H9 (cell line): ENCODE measurements around the gene ARID1B. TPM values are rescaled to one million over a fixed set of nuclear protein-coding genes. Genes with fewer than 3 reads are reported as not detected.

ENCODE experiments used
- DNase-seq: peaks from one replicate; pipeline ENCODE4 v3.0.0-alpha.2; 2017
- H2AFZ ChIP-seq: one replicate; pipeline ENCODE4 v1.6.1; 2013; ENCODE audit warnings: mild to moderate bottlenecking, low read length, control low read depth, moderate library complexity
- H2AK5ac ChIP-seq: 2 replicates; pipeline ENCODE4 v1.6.1; 2013; ENCODE audit warnings: low read length, control low read depth, mixed read lengths; ENCODE audit not compliant: insufficient read length
- H2BK120ac ChIP-seq: one replicate; pipeline ENCODE4 v1.6.1; 2013; ENCODE audit warnings: low read depth, mild to moderate bottlenecking, low read length, control low read depth, inconsistent platforms; ENCODE audit not compliant: poor library complexity, severe bottlenecking
- H2BK12ac ChIP-seq: 2 replicates; pipeline ENCODE4 v1.6.1; 2013; ENCODE audit warnings: low read length, control low read depth, mixed read lengths, low read depth; ENCODE audit not compliant: insufficient read length
- H2BK15ac ChIP-seq: 2 replicates; pipeline ENCODE4 v1.6.1; 2013; ENCODE audit warnings: low read depth, low read length, control low read depth
- H2BK20ac ChIP-seq: one replicate; pipeline ENCODE4 v1.6.1; 2013; ENCODE audit warnings: low read depth, mild to moderate bottlenecking, low read length, control low read depth, inconsistent platforms; ENCODE audit not compliant: poor library complexity, severe bottlenecking
- H2BK5ac ChIP-seq: 2 replicates; pipeline ENCODE4 v1.6.1; 2013; ENCODE audit warnings: low read length, control low read depth, mixed read lengths; ENCODE audit not compliant: insufficient read length
- H3K14ac ChIP-seq: 2 replicates; pipeline ENCODE4 v1.6.1; 2013; ENCODE audit warnings: low read length, control low read depth; ENCODE audit not compliant: insufficient read depth
- H3K18ac ChIP-seq: 2 replicates; pipeline ENCODE4 v1.6.1; 2013; ENCODE audit warnings: low read depth, mild to moderate bottlenecking, mixed read lengths, low read length, control low read depth; ENCODE audit not compliant: insufficient read length
- H3K23ac ChIP-seq: 2 replicates; pipeline ENCODE4 v1.6.1; 2013; ENCODE audit warnings: low read length, control low read depth, mixed read lengths, low read depth; ENCODE audit not compliant: insufficient read length
- H3K23me2 ChIP-seq: 2 replicates; pipeline ENCODE4 v1.6.1; 2013; ENCODE audit warnings: low read depth, mild to moderate bottlenecking, mixed read lengths, low read length, control low read depth; ENCODE audit not compliant: insufficient read length, poor library complexity, severe bottlenecking
- H3K27ac ChIP-seq: 2 replicates; pipeline ENCODE4 v1.5.1; 2013; ENCODE audit warnings: low read length, control low read depth, mixed read lengths, low read depth; ENCODE audit not compliant: insufficient read length
- H3K27me3 ChIP-seq: 2 replicates; pipeline ENCODE4 v1.6.1; 2013; ENCODE audit warnings: low read length, control low read depth, inconsistent platforms; ENCODE audit not compliant: insufficient read depth
- H3K4ac ChIP-seq: 2 replicates; pipeline ENCODE4 v1.6.1; 2013; ENCODE audit warnings: low read depth, mild to moderate bottlenecking, control low read depth, inconsistent platforms, low read length, moderate library complexity
- H3K4me1 ChIP-seq: 2 replicates; pipeline ENCODE4 v1.6.1; 2013; ENCODE audit warnings: low read length, control low read depth, inconsistent platforms; ENCODE audit not compliant: insufficient read depth
- H3K4me2 ChIP-seq: 2 replicates; pipeline ENCODE4 v1.6.1; 2013; ENCODE audit warnings: low read length, control low read depth, mixed read lengths; ENCODE audit not compliant: insufficient read length, insufficient read depth
- H3K56ac ChIP-seq: 2 replicates; pipeline ENCODE4 v1.6.1; 2013; ENCODE audit warnings: low read depth, mild to moderate bottlenecking, mixed read lengths, low read length, control low read depth; ENCODE audit not compliant: insufficient read length
- H3K79me1 ChIP-seq: 2 replicates; pipeline ENCODE4 v1.6.1; 2013; ENCODE audit warnings: low read depth, mild to moderate bottlenecking, moderate library complexity, low read length, control low read depth, inconsistent platforms; ENCODE audit not compliant: insufficient read depth, poor library complexity, severe bottlenecking
- H3K79me2 ChIP-seq: 2 replicates; pipeline ENCODE4 v1.6.1; 2013; ENCODE audit warnings: low read length, control low read depth, inconsistent platforms; ENCODE audit not compliant: insufficient read depth
- H3K9ac ChIP-seq: 2 replicates; pipeline ENCODE4 v1.6.1; 2013; ENCODE audit warnings: low read length, control low read depth, mixed read lengths; ENCODE audit not compliant: insufficient read length; ENCODE audit errors: extremely low read depth
- H3K9me3 ChIP-seq: one replicate; pipeline ENCODE4 v1.6.1; 2013; ENCODE audit warnings: low read depth, low read length, inconsistent platforms; ENCODE audit not compliant: control insufficient read depth
- H3T11ph ChIP-seq: one replicate; pipeline ENCODE4 v1.6.1; 2013; ENCODE audit warnings: mild to moderate bottlenecking, low read length, control low read depth, inconsistent platforms
- H4K20me1 ChIP-seq: one replicate; pipeline ENCODE4 v1.6.1; 2013; ENCODE audit not compliant: control insufficient read depth, insufficient read length, insufficient read depth
- H4K5ac ChIP-seq: 2 replicates; pipeline ENCODE4 v1.6.1; 2013; ENCODE audit warnings: low read depth, mild to moderate bottlenecking, mixed read lengths, low read length, control low read depth; ENCODE audit not compliant: insufficient read length
- H4K8ac ChIP-seq: replicated peaks from 2 replicates; pipeline ENCODE4 v1.6.1; 2013; ENCODE audit warnings: low read length, control low read depth, mixed read lengths, low read depth; ENCODE audit not compliant: insufficient read length
- H4K91ac ChIP-seq: 2 replicates; pipeline ENCODE4 v1.6.1; 2013; ENCODE audit warnings: low read depth, mild to moderate bottlenecking, moderate library complexity, mixed read lengths, low read length, control low read depth; ENCODE audit not compliant: insufficient read length
- H3K27ac Mint-ChIP-seq, 3 experiments: 2 replicates in 2 of 3; 3 replicates in 1 of 3; pipeline ENCODE4 v1.8.0; 2020 to 2021; ENCODE audit warnings: mixed read lengths in 3 of 3, mild to moderate bottlenecking in 1 of 3, moderate library complexity in 1 of 3
- H3K27me3 Mint-ChIP-seq: 2 replicates; pipeline ENCODE4 v1.8.0; 2021; ENCODE audit warnings: low read depth, mild to moderate bottlenecking, moderate library complexity, mixed read lengths
- H3K36me3 Mint-ChIP-seq, 3 experiments: 2 replicates in 2 of 3; 3 replicates in 1 of 3; pipeline ENCODE4 v1.8.0; 2020 to 2021; ENCODE audit warnings: low read depth in 3 of 3, mixed read lengths in 3 of 3; ENCODE audit not compliant: insufficient read depth in 1 of 3
- H3K4me1 Mint-ChIP-seq, 2 experiments: 2 replicates each; pipeline ENCODE4 v1.8.0; 2020; ENCODE audit warnings: mixed read lengths in 2 of 2
- H3K4me3 Mint-ChIP-seq, 2 experiments: 2 replicates in 1 of 2; 3 replicates in 1 of 2; pipeline ENCODE4 v1.8.0; 2020 to 2021; ENCODE audit warnings: mild to moderate bottlenecking in 2 of 2, mixed read lengths in 2 of 2, moderate library complexity in 1 of 2
- H3K9me3 Mint-ChIP-seq, 2 experiments: 2 replicates in 1 of 2; 3 replicates in 1 of 2; pipeline ENCODE4 v1.8.0; 2020; ENCODE audit warnings: mild to moderate bottlenecking in 2 of 2, mixed read lengths in 2 of 2, moderate library complexity in 1 of 2
- CTCF ChIP-seq: fragments of 200-600 bp; sonication (generic); conservative IDR thresholded peaks from 3 replicates; pipeline ENCODE4 v1.8.0; 2021; ENCODE audit warnings: antibody characterized with exemption, mild to moderate bottlenecking
- WGBS: extraction: QIAGEN DNeasy Blood & Tissue Kit; methylation state at CpG from one replicate; pipeline ENCODE4 v1.1.7; 2013; ENCODE audit warnings: missing lambda C conversion rate, low lambda C conversion rate, mixed read lengths; ENCODE audit not compliant: insufficient read length; ENCODE audit errors: extremely low coverage; 5-methylcytosine and 5-hydroxymethylcytosine counted together
- total RNA-seq: library from RNA; stranded (reverse); gene quantifications from 2 replicates; pipeline ENCODE4 v1.2.1, GENCODE V29; 2021

Gene ARID1B
- total RNA-seq, 1 experiment from 2014 or later: 88.2 TPM

- WGBS: no CpG with 5 or more reads among the region's 4 CpGs
- no peak overlapping the region for H3K27ac ChIP-seq
Observed at GRCh38 chr6:157073596-157073995, 296.4 kb downstream of the ARID1B start.

More at GRCh38 chr6:157073596-157073995, 296.4 kb downstream of the ARID1B start:
- H3K27me3 ChIP-seq: no peaks in the 10 kb centered on the region
- H4K5ac ChIP-seq: no peak overlapping the region
- H4K8ac ChIP-seq: no peak overlapping the region
- no peak overlapping the region for H3K9ac ChIP-seq
- H2BK15ac ChIP-seq: no peak overlapping the region
- H2BK120ac ChIP-seq: no peak overlapping the region
- no peaks in the 10 kb centered on the region for H3K79me1 ChIP-seq
- H3K4me2 ChIP-seq: no peak overlapping the region
- no peak overlapping the region for H2BK5ac ChIP-seq
- H3K4me1 Mint-ChIP-seq: peaks cover 49 to 52% of the 10 kb centered on the region in 2 experiments
- H3K36me3 Mint-ChIP-seq: no peaks in the 10 kb centered on the region; a peak in 2 of 7 replicates
- H4K20me1 ChIP-seq: no peaks in the 10 kb centered on the region
- no peak overlapping the region for H3T11ph ChIP-seq
- H3K27ac Mint-ChIP-seq: peak overlapping the region in 1 of 3 experiments; percentile 24; a peak in 1 of 7 replicates
- H3K27me3 Mint-ChIP-seq: no peaks in the 10 kb centered on the region
- H2AK5ac ChIP-seq: no peak overlapping the region
- H3K4ac ChIP-seq: no peak overlapping the region
- H3K9me3 Mint-ChIP-seq: no peaks in the 10 kb centered on the region
- H2BK12ac ChIP-seq: no peak overlapping the region
- no peak overlapping the region for H3K14ac ChIP-seq
- no peak overlapping the region for H3K23ac ChIP-seq
- H3K18ac ChIP-seq: no peak overlapping the region
- no peaks in the 10 kb centered on the region for H3K23me2 ChIP-seq
- no peak overlapping the region for H3K4me3 Mint-ChIP-seq
- no peaks in the 10 kb centered on the region for H3K9me3 ChIP-seq
- DNase-seq: no peak
- H2BK20ac ChIP-seq: no peak overlapping the region
- no peaks in the 10 kb centered on the region for H3K79me2 ChIP-seq
- no peak overlapping the region for H3K56ac ChIP-seq
- no peak overlapping the region for H4K91ac ChIP-seq
- H2AFZ ChIP-seq: no peak overlapping the region
- H3K4me1 ChIP-seq: peaks cover 5% of the 10 kb centered on the region; the same call in 1 of the 2 replicates
- TF ChIP-seq CTCF: no peak
